Fibroblast of skin of abdomen (primary cell): ENCODE results near the gene PRPF18.

ENCODE experiments used
- DNase-seq: peaks from one replicate; pipeline ENCODE4 v3.0.0-alpha.2; 2013

Gene PRPF18

DNA sequence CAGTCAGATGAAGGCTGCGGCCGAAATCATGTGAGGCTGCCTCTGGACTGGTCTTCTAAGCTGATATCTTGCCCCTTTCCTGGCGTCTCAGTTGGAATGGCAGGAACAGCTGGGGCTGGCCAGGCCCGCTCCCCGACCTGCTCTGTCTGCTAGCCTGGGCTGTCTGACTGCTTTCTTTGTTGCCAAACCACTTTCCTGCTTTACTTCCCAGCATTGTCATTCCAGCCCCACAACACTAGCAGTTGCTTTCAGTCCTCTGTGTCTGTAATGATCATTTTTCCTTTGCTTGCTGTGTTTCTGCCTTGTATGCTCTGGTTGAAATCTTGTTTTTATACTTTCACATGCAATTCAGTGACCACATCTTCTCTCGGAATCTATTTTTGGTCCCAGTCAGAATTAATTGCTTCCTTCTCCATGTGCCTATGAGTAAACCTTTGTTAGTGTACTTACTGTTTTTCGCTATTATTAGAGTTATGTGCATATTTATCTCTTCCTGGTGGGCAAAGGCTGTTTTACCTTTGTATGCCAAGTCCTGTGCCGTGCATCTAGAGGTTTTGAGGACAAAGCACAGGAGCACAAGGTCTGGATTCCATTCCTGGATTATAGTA is 21.6 kb downstream of the PRPF18 start:
- DNase-seq, result no peak

DNA sequence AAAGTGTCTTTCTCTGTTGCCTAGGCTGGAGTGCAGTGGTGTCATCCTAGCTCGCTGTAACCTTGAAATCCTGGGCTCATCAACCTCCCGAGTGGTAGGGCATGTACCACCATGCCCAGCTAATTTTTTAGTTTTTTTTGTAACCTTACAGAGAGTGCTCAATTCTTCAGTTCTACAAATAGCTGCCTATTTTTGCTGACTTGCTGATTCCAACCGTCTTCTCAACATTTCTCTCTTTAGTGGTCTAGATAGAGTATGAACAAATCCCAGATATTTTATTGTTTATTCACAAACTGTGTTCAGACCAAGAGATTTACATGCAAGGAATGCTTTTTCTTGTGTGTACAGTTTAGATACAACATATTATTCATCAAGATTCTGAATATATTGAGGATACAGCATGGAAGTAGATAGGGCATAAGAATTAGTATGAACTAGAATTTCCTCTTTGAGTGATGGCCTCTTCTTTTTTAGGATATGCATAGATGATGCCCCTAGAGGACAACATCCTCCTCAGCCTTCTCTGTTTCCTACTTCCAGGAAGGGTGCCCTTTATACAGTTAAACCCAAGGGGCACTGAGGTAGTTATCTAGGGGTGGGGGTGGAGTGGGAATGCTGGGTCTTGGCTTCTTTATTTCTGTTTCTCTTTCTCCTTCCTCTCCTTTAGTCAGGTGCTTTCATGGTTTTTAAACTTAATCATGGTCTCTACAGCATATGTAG is 26.0 kb downstream of the PRPF18 start:
- no peak for DNase-seq

DNA sequence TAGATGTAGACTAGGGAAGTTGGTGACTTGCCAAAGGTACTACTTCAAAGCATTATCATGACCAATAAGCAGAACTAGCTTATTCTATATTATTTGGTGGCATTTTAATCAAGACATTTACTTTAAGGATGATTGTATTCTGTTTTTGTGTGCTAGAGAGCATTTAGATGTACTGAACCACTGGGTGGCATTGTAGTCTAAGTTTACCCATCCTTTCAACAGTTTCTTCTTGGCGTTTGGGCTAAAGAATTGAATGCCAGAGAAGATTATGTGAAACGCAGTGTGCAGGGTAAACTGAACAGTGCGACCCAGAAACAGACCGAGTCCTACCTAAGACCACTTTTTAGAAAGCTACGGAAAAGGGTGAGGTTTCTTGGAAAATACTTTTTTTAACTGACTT is 26.8 kb downstream of the PRPF18 start:
- peak; percentile 41 for DNase-seq

DNA sequence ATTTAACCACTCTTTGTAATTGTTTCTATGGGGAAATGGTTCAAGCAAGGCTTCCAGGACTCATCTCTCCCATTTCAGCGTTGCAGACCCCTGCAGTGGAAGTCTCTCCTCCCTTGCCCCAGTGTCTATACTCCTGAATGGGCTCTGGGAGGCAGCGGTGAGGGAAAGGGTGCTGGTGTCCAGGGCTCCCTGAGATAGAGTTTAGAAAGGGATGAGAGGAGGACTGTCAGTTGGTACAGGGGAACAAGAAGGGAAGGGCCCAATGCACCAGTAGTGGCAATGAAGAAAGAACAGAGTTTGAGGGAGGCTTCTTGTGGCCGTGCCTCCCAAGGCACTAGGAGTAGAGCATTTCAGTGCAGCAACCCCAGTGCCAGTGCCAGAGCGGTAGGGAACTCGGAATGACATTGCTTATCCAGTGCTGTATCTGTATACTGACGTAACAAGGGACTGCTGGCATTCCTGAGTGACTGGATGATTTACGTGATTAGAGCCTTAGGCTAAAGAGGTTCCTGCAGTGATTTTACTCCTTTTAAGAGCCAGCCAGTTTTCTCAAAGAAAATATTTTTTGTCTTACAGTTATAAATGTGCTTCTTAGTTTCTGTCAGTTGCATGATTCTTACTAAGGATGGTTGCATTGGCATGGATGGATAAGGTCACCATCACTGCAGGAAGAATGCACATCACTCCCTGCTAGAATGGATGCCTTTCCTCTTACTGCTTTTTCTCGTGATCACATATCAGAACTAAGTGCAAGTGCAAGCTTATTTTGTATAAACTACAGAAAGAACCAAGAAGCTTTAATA is 28.0 kb downstream of the PRPF18 start:
- DNase-seq, result peak; percentile 72

DNA sequence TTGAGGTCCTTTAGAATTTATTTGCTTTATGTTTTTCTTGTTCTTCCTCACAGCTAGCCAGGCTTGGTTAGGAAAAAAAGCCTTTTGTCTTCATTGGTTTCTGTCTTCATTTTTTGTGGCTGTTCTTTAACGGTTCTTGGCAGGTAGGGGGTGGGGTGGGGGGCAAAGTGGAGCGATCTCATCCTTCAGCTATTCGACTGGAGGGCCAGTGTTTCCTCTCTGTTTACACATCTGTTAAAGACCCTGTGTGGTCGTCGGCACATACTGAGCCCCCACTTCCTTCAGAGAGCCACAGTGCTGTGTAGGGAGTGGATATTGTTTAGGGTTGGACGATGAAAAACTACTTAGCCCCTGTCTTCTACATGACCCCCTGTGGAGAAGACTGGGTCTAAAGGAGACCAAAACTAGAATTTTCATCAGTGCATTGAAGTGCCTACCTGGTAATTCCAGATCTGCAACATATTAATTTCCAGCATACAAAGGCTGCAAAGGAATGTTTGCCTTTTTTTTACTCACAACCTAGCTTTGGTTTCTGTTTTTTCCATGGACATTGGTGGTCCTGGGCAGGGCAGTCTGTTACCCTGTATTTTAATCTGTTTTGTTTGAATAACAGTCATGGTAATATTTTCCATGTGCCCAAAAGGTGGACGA is 29.0 kb downstream of the PRPF18 start:
- peak; percentile 47 for DNase-seq

DNA sequence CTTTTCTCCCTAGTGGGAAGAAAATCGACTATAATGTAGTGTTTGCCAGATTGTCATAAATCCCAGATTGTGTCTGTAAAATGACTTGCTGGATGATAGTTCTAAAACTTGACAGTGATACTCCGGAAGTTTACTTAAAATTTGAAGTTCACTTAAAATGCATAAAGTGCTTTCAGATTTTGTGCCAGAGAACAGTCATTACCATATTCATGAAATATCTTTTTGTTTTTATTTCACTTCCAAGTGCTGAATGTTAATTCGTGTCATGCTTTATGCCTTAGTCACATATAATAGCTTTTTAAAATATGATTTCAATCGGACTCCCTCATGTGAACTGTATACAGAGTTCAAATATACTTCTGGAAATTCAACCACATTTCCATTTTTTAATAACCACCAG is 30.4 kb downstream of the PRPF18 start:
- peak; percentile 31 for DNase-seq

DNA sequence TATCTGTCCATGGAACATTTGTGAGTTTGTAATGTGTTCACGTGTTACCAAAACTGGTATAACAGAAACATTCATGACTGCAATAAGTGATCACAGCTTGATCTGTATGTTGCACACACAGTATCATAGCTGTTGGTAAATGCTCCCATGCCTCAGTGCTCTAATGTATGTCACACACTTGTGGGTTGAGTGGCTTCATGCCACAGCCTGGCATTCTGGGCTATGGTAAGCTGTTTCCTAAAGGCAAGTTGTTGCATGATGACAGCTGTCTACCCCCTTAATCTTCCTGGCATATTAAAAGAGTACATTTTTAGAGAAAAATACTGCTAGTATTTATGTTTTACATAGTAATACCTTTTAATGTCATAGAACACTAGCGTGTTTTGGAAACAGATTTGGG is 35.2 kb downstream of the PRPF18 start:
- no peak for DNase-seq

DNA sequence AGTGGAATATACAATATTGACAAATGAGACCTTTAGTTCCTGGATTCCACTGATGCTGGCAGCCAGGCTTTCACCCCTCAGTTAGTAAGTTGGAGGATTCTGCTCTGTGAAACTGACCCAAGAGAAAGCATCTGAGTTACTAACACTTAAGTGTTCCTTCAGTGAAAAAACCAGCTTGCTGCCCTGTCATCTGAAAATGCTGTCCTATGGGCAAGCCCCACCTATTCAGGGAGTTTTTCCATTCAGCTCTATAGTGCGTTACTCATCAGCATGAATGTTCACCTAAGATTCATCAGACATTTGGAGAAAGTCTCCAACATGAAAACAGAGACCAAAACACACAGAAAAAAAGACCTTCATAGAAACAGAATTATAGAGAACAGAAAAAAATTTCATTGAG is 37.9 kb downstream of the PRPF18 start:
- DNase-seq, result no peak

DNA sequence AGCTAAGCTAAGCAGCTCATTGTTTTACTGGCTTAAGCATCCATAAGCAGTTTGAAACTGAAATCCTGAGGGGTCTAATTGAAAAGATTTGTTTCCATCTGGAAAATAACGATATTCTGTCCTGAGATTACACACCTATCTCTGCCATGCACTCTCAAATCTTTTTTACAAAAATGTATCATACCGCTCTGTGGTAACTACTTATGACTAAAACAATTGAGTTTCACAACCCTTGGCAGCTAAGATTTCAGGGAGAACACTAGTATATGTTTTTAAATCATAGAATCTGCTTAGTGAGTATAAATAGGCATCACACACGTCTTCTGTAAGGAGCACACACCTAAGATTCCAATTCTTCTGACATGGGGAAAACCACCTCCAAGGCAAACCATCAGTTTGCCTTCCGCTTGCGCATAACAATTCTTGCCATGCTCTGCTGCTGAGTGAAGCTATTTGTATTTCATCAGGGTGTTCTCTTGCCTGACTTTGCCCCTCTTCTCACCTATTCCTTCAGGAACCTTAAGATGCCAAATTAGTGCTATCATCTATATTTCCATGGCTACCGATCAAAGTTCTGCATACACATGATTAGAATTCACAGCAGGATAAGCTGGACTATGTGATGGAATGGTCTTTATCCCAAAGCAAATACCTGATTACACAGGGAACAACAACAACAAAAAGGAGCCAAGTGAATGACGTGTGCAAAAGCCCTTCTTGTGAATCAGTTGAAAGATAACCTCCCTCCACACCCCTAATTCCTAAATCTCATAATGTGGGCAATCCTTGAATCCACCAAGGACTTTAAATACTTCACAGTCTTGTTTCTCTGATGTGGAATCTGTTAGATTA is 40.9 kb downstream of the PRPF18 start:
- DNase-seq, result no peak

DNA sequence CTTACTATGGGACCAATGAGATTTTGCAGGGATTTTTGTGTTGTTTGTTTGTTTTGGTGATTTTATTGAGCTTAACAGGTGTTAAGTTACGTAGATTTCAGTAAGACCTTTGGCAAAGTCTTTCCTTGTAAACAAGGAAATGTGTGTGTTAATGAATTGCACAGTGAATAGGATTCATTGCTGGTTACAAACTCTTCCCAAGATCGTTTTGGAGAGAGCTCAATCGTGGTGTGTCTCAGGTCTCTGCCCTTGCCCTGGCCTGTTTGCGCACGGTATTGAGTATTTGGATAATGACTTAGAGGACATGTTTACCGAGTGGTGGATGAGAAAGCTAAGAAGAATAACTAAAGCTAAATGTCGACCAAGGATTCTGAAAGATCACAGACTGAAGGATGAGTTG is 41.9 kb downstream of the PRPF18 start:
- DNase-seq, result no peak

DNA sequence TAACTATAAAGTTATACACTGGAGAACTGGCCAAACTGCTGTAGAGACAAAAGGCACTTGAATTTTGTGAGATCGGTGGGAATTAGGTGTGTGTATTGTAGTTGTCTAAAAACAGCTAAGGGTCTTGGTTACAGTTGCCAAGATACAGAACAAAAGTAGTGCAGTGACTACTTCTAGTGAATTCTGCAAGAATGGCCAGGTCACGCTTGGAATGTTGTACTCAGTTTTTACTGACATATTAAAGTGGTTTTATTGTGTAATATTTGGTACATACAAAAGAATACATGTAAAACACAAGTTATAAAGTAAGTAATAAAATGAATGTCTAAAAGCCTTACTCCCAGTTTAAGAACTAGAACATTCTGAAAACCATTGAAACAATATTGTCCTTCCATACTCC is 42.4 kb downstream of the PRPF18 start:
- no peak for DNase-seq

DNA sequence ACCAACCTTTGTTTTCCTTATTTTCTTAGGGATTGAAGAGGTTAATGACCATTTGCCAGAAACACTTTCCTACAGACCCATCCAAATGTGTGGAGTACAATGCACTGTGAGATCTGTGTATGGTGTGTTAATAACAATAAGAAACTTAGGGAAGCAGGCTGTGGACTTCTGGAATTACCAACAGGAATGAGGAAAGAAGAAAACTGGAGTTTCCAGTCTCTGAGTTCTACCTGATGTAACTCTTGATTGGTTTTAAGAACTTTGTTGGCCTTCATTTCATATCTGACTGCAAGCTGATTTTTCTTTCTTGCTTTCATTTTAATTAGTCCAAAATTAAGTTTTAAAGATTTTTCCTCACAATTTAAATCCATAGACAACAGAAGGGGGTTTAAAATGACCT is 43.5 kb downstream of the PRPF18 start:
- DNase-seq, result no peak

DNA sequence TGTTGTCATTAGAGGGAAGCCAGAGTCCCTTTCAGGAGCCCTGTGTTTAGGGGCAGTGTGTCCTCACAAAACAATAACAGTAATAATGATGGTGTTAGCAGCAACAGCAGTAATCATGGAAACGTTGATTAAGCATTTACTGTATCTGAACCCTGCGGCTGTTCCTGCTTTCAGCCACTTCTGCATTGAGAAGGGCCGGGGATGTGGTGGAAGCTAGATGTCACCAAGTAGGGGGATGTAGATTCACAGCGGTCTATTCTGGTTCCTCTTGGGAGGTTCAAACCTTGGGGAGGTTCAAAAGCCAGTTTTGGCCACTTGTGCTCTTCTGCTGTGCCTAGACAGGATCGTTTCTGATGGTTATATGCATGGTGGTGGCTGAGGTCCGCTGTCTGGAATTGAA is 44.8 kb downstream of the PRPF18 start:
- DNase-seq, result no peak

DNA sequence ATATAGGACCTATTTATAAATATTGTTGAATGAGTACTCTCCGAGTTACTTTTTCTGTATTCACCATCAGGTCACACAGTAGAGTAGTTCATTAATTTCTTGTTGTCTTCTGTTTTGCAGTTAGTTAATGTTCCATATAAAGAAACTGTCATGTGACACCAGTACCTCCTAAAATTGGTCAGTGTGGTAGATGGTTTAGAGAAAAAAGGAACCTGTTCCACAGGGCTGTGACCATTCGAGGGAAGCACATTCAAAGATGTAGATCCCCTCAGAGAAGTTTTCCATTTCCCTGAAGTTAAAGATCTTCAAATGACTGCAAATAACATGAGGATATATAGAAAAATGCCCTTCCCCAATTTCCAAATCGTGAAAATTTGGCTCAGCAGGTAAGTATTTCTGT is 45.7 kb downstream of the PRPF18 start:
- no peak for DNase-seq

DNA sequence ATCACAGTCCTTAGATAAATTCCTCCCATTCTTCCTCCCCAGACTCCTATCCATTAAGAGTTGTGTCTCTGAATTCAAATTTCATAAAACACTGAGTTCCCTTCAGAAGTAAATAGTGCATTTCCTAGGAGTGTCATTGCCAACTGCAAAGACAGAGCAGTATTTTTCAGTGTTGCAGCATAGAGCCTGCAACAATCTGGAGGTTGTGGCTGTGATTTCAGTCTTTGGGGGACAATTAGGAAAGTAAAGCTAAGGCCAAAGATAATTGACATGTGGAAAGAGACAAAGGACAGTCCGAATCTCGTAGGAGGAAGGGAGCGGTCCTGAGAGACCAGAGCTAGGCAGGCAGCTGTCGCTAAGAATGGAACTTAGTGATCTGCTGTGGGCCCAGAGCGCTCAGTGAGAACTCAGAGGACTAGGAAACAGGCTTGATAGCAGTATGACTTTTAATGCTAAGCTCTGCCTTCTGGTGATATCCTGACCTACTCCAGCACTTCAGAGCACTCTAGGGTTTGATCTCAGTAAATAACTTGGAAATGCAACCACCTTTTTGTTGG is 46.2 kb downstream of the PRPF18 start:
- DNase-seq, result no peak

DNA sequence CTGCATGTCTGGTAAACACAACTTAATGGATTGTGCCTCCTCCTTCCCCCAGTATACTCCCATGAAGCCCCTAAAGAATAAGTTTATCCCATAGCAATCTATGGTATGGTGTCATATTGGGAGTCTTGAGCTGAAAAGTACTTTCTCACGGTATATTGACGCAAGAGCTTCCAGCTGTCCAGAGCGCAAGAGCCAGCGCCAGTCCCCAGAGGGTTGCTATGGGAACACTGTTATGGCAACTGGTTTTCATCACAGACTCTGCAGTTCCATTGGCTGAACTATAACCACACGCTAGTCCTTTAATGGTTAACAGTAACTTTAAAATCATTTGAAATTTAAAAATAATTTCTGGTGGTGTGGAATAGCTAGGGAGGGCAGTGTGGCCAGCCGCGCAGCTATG is 46.9 kb downstream of the PRPF18 start:
- peak; percentile 81 for DNase-seq

DNA sequence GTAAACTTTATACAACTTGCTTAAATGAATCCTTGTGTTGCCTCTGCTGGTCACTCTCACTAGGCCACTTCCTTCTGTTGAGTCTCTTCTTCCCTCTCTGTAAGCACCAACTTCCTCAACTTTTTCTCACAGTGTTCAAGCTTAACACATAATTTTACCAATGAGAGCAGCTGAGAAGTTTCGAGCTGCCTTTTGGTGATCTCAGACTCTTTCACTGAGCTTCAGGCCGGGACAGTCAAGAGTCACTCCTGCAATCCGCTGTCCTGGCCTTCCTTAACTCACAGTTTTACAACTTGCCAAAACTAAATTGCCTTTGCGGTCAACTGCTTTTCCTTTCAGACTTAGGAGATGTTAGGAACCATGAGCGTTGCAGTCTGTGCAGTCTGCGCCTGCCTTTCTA is 47.4 kb downstream of the PRPF18 start:
- DNase-seq, result no peak

DNA sequence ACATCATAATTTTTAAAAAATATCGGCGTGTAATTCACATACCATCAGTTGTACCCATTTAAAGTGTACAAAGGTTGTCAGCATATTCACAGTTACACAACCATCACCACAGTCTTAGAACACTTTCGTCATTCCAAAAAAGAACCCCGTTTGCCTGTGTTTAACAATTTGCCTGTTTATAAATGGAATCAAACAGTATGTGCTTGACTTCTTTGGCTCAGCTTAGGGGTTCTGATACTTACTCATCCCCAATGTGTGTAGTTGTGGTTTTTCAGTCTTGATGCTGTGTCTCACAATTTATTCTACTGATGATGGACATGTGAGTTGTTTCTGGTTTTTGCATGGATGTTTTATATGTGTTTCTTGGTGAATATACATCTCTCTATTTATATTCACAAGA is 50.0 kb downstream of the PRPF18 start:
- no peak for DNase-seq

DNA sequence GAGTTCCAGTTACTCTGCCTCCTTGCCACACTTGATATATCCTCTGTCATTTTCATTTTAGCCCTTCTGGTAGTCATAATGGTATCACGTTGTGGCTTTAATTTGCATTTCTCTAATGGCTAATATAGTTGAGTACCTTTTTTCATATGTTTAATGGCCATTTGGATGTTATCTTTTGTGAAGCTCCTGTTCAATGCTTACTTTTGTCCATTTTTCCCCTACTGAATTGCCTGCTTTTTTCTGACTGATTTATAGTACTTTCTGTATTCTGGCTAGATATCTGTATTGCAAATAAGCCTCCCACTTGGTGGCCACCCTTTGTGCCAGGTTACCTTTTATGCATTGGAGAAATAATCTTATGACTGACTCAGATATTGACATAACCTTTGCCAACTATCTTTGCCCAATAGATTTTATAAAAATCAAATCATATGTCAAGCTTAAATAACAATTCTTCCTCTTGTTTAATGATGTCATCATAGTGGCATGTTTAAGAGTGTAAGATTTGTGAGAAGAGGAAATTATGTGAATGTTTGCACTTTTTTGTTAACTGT is 50.6 kb downstream of the PRPF18 start:
- no peak for DNase-seq

DNA sequence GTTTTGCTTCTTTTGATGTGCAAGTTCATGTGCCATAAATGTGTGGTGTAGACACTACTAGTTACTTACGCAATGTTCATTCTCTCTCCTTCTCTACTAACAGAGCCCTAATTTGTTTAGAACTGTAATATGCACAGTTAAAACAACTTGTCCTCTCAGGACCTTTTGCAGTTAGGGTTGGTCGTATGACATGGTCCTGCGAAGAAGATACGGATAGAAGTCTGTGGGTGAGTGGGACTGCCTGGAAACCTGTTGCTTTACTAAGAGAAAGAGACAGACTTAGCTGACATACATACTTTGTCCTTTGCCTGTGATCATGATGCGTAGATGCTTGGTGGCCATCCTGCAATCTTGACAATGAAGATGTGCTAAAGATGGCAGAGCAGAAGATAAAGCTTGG is 51.1 kb downstream of the PRPF18 start:
- no peak for DNase-seq

DNA sequence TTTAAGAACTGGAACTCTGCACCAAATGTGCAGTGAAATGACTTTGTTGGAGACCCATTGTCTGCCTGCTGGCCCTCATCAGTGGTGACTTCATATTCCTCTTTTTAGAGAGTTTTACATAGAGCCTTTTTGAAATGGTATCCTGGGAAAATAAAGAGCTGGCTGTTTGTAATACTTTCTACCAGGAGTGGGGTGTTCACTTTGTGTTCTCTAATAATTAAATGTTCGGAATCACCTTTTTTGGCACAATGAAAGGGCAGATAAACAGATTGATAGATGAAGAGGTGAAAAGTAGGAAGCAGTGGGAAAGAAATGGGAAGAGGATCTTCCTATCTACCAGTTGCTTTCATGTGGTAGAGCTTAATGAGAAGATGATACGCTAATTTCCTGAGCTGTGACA is 55.5 kb downstream of the PRPF18 start:
- DNase-seq, result no peak

DNA sequence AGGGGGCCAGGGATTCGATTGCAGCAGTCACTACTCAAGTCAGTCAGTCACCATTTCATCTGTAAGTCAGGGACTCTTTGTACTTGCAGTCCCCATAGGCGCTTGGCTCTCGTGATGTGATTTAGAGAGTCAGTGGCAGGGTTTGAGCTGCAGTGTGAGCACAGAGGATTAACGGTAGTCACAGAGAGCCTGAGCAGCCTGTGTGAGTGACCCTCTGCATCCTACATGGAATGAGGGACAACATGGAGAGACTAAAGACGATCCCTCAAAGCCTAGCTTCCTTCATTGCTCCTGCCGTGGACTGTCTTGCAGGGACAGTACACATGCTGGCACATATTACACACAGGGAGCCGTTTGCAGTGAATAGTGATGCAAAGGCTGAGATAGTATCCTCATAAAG is 56.3 kb downstream of the PRPF18 start:
- no peak for DNase-seq
